Measurements from ENCODE around the gene BBS2.

Gene BBS2

DNA sequence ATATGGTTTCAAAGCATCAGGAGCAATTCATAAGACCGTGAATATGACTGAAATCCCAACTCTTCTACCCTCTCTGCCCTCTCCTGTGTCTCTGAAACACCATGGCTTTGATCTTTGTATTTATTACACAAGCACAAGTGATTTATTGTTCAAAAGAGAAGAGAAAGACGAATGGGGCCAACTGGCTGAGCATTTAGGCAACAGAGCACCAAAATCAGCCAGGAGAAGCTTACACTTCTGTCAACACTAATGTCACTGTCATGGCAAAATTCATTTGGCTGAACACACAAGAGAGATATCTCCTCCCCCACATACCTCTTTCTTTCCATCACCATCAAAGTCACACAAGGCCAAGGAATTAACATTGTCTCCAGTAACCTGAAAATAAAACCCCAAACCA is 9.3 kb downstream of the BBS2 start:
- ATAC-seq: no peak
- TF ChIP-seq ARNTL (CRISPR knock-in tag; IDR thresholded peaks at IDR 0.05; ENCODE audit: borderline replicate concordance, low read depth) (no peak), GLIS3 (CRISPR knock-in tag; IDR thresholded peaks at IDR 0.05) (no peak), RARB (CRISPR knock-in tag; IDR thresholded peaks at IDR 0.05) (no peak), ESRRG (CRISPR knock-in tag; IDR thresholded peaks at IDR 0.05) (no peak), OSR1 (CRISPR knock-in tag; IDR thresholded peaks at IDR 0.05) (no peak), ZNF8 (CRISPR knock-in tag; IDR thresholded peaks at IDR 0.05) (no peak), ZFP3 (CRISPR knock-in tag; IDR thresholded peaks at IDR 0.05) (no peak), ZNF70 (CRISPR knock-in tag; IDR thresholded peaks at IDR 0.05) (no peak), ZFP30 (CRISPR knock-in tag; IDR thresholded peaks at IDR 0.05) (no peak)
- TF ChIP-seq, protein P1, sequence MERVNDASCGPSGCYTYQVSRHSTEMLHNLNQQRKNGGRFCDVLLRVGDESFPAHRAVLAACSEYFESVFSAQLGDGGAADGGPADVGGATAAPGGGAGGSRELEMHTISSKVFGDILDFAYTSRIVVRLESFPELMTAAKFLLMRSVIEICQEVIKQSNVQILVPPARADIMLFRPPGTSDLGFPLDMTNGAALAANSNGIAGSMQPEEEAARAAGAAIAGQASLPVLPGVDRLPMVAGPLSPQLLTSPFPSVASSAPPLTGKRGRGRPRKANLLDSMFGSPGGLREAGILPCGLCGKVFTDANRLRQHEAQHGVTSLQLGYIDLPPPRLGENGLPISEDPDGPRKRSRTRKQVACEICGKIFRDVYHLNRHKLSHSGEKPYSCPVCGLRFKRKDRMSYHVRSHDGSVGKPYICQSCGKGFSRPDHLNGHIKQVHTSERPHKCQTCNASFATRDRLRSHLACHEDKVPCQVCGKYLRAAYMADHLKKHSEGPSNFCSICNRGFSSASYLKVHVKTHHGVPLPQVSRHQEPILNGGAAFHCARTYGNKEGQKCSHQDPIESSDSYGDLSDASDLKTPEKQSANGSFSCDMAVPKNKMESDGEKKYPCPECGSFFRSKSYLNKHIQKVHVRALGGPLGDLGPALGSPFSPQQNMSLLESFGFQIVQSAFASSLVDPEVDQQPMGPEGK (CRISPR knock-in tag; IDR thresholded peaks at IDR 0.05; ENCODE audit: borderline replicate concordance): no peak
- TF ChIP-seq, protein P2, sequence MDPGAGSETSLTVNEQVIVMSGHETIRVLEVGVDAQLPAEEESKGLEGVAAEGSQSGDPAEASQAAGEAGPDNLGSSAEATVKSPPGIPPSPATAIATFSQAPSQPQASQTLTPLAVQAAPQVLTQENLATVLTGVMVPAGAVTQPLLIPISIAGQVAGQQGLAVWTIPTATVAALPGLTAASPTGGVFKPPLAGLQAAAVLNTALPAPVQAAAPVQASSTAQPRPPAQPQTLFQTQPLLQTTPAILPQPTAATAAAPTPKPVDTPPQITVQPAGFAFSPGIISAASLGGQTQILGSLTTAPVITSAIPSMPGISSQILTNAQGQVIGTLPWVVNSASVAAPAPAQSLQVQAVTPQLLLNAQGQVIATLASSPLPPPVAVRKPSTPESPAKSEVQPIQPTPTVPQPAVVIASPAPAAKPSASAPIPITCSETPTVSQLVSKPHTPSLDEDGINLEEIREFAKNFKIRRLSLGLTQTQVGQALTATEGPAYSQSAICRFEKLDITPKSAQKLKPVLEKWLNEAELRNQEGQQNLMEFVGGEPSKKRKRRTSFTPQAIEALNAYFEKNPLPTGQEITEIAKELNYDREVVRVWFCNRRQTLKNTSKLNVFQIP (CRISPR knock-in tag; IDR thresholded peaks at IDR 0.05; ENCODE audit: borderline replicate concordance, low read depth): no peak

DNA sequence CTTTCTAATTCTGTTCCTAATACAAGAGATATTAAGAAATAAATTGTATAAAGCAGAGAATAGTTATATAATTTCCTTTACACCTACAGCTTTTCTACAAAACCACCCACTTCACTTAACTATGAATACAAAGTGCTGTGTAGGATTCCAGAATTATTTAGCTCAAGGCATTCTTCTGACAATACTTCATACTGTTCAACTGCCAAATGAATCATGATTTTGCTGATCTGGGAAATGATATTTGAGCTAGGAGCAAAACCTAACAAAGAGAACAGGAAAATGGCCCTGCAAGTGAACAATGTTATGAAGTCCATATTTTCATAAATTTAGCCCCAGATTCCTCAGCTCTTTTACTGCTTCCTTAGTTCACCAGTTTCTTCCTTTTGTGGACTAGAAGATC is 12.9 kb downstream of the BBS2 start:
- TF ChIP-seq ZFP3 (CRISPR knock-in tag; IDR thresholded peaks at IDR 0.05) (no peak), PPARA (CRISPR knock-in tag; IDR thresholded peaks at IDR 0.05; ENCODE audit: borderline replicate concordance) (no peak), ESRRG (CRISPR knock-in tag; IDR thresholded peaks at IDR 0.05) (no peak), BACH2 (CRISPR knock-in tag; IDR thresholded peaks at IDR 0.05; ENCODE audit: borderline replicate concordance) (no peak), ISL1 (CRISPR knock-in tag; IDR thresholded peaks at IDR 0.05) (no peak), TCF4 (CRISPR knock-in tag; IDR thresholded peaks at IDR 0.05; ENCODE audit: borderline replicate concordance) (no peak), SNAI2 (CRISPR knock-in tag; IDR thresholded peaks at IDR 0.05) (no peak)
- TF ChIP-seq, protein P3, sequence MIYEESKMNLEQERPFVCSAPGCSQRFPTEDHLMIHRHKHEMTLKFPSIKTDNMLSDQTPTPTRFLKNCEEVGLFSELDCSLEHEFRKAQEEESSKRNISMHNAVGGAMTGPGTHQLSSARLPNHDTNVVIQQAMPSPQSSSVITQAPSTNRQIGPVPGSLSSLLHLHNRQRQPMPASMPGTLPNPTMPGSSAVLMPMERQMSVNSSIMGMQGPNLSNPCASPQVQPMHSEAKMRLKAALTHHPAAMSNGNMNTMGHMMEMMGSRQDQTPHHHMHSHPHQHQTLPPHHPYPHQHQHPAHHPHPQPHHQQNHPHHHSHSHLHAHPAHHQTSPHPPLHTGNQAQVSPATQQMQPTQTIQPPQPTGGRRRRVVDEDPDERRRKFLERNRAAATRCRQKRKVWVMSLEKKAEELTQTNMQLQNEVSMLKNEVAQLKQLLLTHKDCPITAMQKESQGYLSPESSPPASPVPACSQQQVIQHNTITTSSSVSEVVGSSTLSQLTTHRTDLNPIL (CRISPR knock-in tag; IDR thresholded peaks at IDR 0.05; ENCODE audit: low read depth): no peak
- TF ChIP-seq, protein P4, sequence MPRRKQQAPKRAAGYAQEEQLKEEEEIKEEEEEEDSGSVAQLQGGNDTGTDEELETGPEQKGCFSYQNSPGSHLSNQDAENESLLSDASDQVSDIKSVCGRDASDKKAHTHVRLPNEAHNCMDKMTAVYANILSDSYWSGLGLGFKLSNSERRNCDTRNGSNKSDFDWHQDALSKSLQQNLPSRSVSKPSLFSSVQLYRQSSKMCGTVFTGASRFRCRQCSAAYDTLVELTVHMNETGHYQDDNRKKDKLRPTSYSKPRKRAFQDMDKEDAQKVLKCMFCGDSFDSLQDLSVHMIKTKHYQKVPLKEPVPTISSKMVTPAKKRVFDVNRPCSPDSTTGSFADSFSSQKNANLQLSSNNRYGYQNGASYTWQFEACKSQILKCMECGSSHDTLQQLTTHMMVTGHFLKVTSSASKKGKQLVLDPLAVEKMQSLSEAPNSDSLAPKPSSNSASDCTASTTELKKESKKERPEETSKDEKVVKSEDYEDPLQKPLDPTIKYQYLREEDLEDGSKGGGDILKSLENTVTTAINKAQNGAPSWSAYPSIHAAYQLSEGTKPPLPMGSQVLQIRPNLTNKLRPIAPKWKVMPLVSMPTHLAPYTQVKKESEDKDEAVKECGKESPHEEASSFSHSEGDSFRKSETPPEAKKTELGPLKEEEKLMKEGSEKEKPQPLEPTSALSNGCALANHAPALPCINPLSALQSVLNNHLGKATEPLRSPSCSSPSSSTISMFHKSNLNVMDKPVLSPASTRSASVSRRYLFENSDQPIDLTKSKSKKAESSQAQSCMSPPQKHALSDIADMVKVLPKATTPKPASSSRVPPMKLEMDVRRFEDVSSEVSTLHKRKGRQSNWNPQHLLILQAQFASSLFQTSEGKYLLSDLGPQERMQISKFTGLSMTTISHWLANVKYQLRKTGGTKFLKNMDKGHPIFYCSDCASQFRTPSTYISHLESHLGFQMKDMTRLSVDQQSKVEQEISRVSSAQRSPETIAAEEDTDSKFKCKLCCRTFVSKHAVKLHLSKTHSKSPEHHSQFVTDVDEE (CRISPR knock-in tag; IDR thresholded peaks at IDR 0.05): no peak
- peak; percentile 77 for ATAC-seq

DNA sequence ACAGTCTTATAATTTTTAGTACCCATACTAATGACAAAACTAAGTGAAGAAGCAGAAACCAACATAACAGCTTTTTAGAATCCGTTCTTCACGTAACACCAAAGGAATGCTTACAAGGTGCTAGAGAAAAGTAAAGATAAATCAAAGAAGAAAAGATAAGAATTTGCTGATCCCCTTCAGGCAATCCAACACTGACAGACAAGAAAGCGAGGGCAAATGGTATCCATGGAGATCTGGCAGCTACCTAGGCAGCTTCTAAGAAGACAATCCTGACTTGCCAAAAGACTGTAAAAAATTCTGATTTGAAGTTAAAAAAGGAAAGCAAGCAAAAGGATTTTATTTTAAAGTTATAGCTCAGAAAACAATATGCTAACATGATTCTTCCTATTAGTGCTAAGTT is 14.6 kb downstream of the BBS2 start:
- TF ChIP-seq ZNF565 (CRISPR knock-in tag; conservative IDR thresholded peaks at IDR 0.05; ENCODE audit: low read depth): no peak
- ATAC-seq: no peak

DNA sequence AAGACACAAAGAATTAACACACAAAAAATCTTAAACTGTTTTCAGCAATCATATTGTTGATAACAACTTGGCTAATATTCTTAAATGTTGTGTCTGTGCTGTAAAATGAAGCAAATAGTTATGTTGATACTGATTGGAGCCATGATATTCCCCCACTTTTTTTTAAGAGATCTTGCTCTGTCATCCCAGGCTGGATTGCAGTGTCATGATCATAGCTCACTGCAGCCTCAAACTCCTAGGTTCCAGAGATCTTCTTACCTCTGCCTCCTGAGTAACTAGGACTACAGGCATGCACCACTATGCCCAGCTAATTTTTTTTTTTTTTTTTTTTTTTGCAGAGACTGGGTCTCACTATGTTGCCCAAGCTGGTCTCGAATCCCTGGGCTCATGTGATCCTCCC is 26.0 kb downstream of the BBS2 start:
- no peak for ATAC-seq
- TF ChIP-seq ZC3H10 (CRISPR knock-in tag; IDR thresholded peaks at IDR 0.05): no peak
- TF ChIP-seq OSR1 (CRISPR knock-in tag; IDR thresholded peaks at IDR 0.05): no peak
- TF ChIP-seq TCF4 (CRISPR knock-in tag; IDR thresholded peaks at IDR 0.05; ENCODE audit: borderline replicate concordance): no peak
- TF ChIP-seq, protein P1 (CRISPR knock-in tag; IDR thresholded peaks at IDR 0.05; ENCODE audit: borderline replicate concordance): no peak
- TF ChIP-seq, protein P5, sequence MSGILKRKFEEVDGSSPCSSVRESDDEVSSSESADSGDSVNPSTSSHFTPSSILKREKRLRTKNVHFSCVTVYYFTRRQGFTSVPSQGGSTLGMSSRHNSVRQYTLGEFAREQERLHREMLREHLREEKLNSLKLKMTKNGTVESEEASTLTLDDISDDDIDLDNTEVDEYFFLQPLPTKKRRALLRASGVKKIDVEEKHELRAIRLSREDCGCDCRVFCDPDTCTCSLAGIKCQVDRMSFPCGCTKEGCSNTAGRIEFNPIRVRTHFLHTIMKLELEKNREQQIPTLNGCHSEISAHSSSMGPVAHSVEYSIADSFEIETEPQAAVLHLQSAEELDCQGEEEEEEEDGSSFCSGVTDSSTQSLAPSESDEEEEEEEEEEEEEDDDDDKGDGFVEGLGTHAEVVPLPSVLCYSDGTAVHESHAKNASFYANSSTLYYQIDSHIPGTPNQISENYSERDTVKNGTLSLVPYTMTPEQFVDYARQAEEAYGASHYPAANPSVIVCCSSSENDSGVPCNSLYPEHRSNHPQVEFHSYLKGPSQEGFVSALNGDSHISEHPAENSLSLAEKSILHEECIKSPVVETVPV (CRISPR knock-in tag; IDR thresholded peaks at IDR 0.05): no peak
- TF ChIP-seq ZNF565 (CRISPR knock-in tag; conservative IDR thresholded peaks at IDR 0.05; ENCODE audit: low read depth): no peak
- no peak for TF ChIP-seq ZNF8 (CRISPR knock-in tag; IDR thresholded peaks at IDR 0.05)
- no peak for TF ChIP-seq ARNTL (CRISPR knock-in tag; IDR thresholded peaks at IDR 0.05; ENCODE audit: borderline replicate concordance, low read depth)
- TF ChIP-seq ISL1 (CRISPR knock-in tag; IDR thresholded peaks at IDR 0.05): no peak
- TF ChIP-seq, protein P2 (CRISPR knock-in tag; IDR thresholded peaks at IDR 0.05; ENCODE audit: borderline replicate concordance, low read depth): no peak
- TF ChIP-seq ZFP30 (CRISPR knock-in tag; IDR thresholded peaks at IDR 0.05): no peak
- no peak for TF ChIP-seq CSDC2 (CRISPR knock-in tag; IDR thresholded peaks at IDR 0.05)
